Neuronal stem cell (in vitro differentiated cells): ENCODE results near the gene FAM47B.
A peak's percentile ranks its signal among the peaks of the same experiment; 100 is the strongest.

Source experiments
- DNase-seq: peaks from one replicate; pipeline ENCODE4 v3.0.0-alpha.2; 2013; ENCODE audit warnings: low spot score
- H2AFZ ChIP-seq: one replicate; pipeline ENCODE4 v1.6.1; 2013; ENCODE audit warnings: mild to moderate bottlenecking, low read length, inconsistent platforms
- H2AK5ac ChIP-seq: 2 replicates; pipeline ENCODE4 v1.6.1; 2013; ENCODE audit warnings: low read depth, mild to moderate bottlenecking, inconsistent platforms, low read length, moderate library complexity, mixed read lengths
- H2BK120ac ChIP-seq: 2 replicates; pipeline ENCODE4 v1.6.1; 2013; ENCODE audit warnings: low read depth, mild to moderate bottlenecking, inconsistent platforms, low read length, moderate library complexity, mixed read lengths
- H2BK12ac ChIP-seq: one replicate; pipeline ENCODE4 v1.6.1; 2013; ENCODE audit warnings: low read length, inconsistent platforms
- H2BK15ac ChIP-seq: 2 replicates; pipeline ENCODE4 v1.6.1; 2013; ENCODE audit warnings: mild to moderate bottlenecking, low read length, inconsistent platforms, mixed read lengths
- H2BK5ac ChIP-seq: one replicate; pipeline ENCODE4 v1.6.1; 2013; ENCODE audit warnings: inconsistent platforms, mild to moderate bottlenecking, low read length, moderate library complexity
- H3K14ac ChIP-seq: one replicate; pipeline ENCODE4 v1.6.1; 2013; ENCODE audit warnings: low read length, inconsistent platforms
- H3K18ac ChIP-seq: 2 replicates; pipeline ENCODE4 v1.6.1; 2013; ENCODE audit warnings: low read length, inconsistent platforms
- H3K23ac ChIP-seq: 2 replicates; pipeline ENCODE4 v1.6.1; 2013; ENCODE audit warnings: low read depth, mild to moderate bottlenecking, mixed read lengths, low read length, inconsistent platforms; ENCODE audit not compliant: poor library complexity
- H3K27ac ChIP-seq: replicated peaks from 3 replicates; pipeline ENCODE4 v1.5.1; 2013; ENCODE audit warnings: low read length, inconsistent platforms
- H3K27me3 ChIP-seq, 3 experiments: 2 replicates each; pipeline ENCODE4 v1.6.1; 2013; ENCODE audit warnings: low read length in 3 of 3, mild to moderate bottlenecking in 2 of 3, inconsistent platforms in 1 of 3, low read depth in 1 of 3, mixed read lengths in 1 of 3, moderate library complexity in 1 of 3; ENCODE audit not compliant: control insufficient read depth in 3 of 3, insufficient read depth in 3 of 3
- H3K36me3 ChIP-seq, 2 donors: replicated peaks in 1 of 2; 2 replicates each; pipeline ENCODE4 v1.6.1; 2013; ENCODE audit warnings: low read length in 2 of 2; ENCODE audit not compliant: control insufficient read depth in 2 of 2, insufficient read depth in 2 of 2
- H3K4ac ChIP-seq: 2 replicates; pipeline ENCODE4 v1.6.1; 2013; ENCODE audit warnings: inconsistent platforms, mild to moderate bottlenecking, low read length, moderate library complexity
- H3K4me1 ChIP-seq, 2 donors: 1 replicate in 1 of 2; 2 replicates in 1 of 2; pipeline ENCODE4 v1.6.1; 2013; ENCODE audit warnings: low read length in 2 of 2, low read depth in 1 of 2; ENCODE audit not compliant: control insufficient read depth in 2 of 2, insufficient read depth in 1 of 2
- H3K4me2 ChIP-seq: one replicate; pipeline ENCODE4 v1.6.1; 2013; ENCODE audit warnings: mild to moderate bottlenecking, low read length, inconsistent platforms; ENCODE audit not compliant: insufficient read depth, poor library complexity, severe bottlenecking
- H3K4me3 ChIP-seq, 2 donors: 2 replicates each; pipeline ENCODE4 v1.5.1; 2013; ENCODE audit warnings: low read length in 2 of 2, mild to moderate bottlenecking in 2 of 2, inconsistent platforms in 1 of 2, moderate library complexity in 1 of 2
- H3K79me1 ChIP-seq: one replicate; pipeline ENCODE4 v1.6.1; 2013; ENCODE audit warnings: low read depth, mild to moderate bottlenecking, inconsistent platforms, low read length, moderate library complexity
- H3K9ac ChIP-seq: one replicate; pipeline ENCODE4 v1.6.1; 2013; ENCODE audit warnings: mild to moderate bottlenecking, low read depth, low read length, inconsistent platforms; ENCODE audit not compliant: poor library complexity
- H3K9me3 ChIP-seq, 2 donors: replicated peaks in 1 of 2; 2 replicates each; pipeline versions ENCODE3 to v1.6.1; 2013; ENCODE audit warnings: low read length in 2 of 2, mild to moderate bottlenecking in 2 of 2, inconsistent platforms in 1 of 2, low read depth in 1 of 2, mixed read lengths in 1 of 2, moderate library complexity in 1 of 2; ENCODE audit not compliant: control insufficient read depth in 2 of 2, insufficient read depth in 1 of 2
- H4K8ac ChIP-seq: one replicate; pipeline ENCODE4 v1.6.1; 2013; ENCODE audit warnings: low read depth, mild to moderate bottlenecking, inconsistent platforms, low read length, moderate library complexity
- H4K91ac ChIP-seq: one replicate; pipeline ENCODE4 v1.6.1; 2013; ENCODE audit warnings: low read length, low read depth, mild to moderate bottlenecking, inconsistent platforms; ENCODE audit not compliant: poor library complexity
- WGBS, 2 donors: extraction: QIAGEN DNeasy Blood & Tissue Kit; methylation state at CpG; one replicate each; pipeline ENCODE4 v1.1.7; 2013; ENCODE audit warnings: missing lambda C conversion rate in 2 of 2, mixed read lengths in 1 of 2; ENCODE audit not compliant: insufficient read length in 2 of 2, insufficient replicate concordance in 1 of 2; ENCODE audit errors: extremely low coverage in 2 of 2; 5-methylcytosine and 5-hydroxymethylcytosine counted together

The FAM47B gene

DNA sequence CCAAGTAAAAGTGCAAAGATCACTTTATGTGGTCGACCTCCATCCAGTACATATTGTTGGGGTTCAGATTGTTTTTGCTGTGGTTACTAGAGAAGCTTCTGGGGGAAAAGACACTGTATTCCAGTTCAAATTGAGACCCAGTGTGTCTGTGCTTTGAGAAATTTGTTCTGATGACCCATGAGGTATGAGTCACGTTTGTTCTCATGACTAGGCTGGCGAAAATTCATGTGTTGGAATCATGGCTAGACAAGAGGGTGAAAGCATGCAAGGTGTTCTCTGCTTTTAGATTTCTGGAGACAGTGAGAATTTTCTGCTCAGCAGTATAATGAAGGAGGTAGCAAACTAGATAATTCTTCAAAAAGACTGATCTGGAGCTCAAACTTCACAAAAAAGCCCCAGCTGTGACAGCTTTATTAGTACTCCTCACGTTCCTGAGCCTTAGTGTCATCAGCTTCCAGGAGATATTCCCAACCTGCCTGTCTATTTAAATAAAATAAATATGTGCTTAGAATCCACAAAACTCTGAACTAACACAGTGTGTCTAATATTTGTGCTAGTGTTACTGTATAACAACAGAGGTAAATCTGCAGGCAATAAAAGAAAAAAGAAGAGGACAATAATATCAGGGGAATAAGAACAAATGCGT is 24.4 kb upstream of the FAM47B start:
- H3K79me1 ChIP-seq, result no peaks in the 10 kb centered on the region
- no peaks in the 10 kb centered on the region for H3K9me3 ChIP-seq
- no peak overlapping the region for H2BK120ac ChIP-seq
- no peak overlapping the region for H3K9ac ChIP-seq
- H2BK5ac ChIP-seq, result no peak overlapping the region
- no peak overlapping the region for H4K91ac ChIP-seq
- DNase-seq, result no peak
- no peak overlapping the region for H3K23ac ChIP-seq
- H2AFZ ChIP-seq, result no peak overlapping the region
- no peak overlapping the region for H3K4me2 ChIP-seq
- no peaks in the 10 kb centered on the region for H3K36me3 ChIP-seq
- no peak overlapping the region for H3K14ac ChIP-seq
- H2BK15ac ChIP-seq, result no peak overlapping the region
- H3K4ac ChIP-seq, result no peak overlapping the region
- H3K27me3 ChIP-seq, result no peaks in the 10 kb centered on the region
- WGBS, 2 donors, result no CpG with 5 or more reads among the region's 5 CpGs
- no peaks in the 10 kb centered on the region for H3K4me1 ChIP-seq
- no peak overlapping the region for H3K27ac ChIP-seq
- H2AK5ac ChIP-seq, result no peak overlapping the region
- H2BK12ac ChIP-seq, result no peak overlapping the region
- no peak overlapping the region for H3K18ac ChIP-seq
- H3K4me3 ChIP-seq, result no peak overlapping the region
- H4K8ac ChIP-seq, result no peak overlapping the region

DNA sequence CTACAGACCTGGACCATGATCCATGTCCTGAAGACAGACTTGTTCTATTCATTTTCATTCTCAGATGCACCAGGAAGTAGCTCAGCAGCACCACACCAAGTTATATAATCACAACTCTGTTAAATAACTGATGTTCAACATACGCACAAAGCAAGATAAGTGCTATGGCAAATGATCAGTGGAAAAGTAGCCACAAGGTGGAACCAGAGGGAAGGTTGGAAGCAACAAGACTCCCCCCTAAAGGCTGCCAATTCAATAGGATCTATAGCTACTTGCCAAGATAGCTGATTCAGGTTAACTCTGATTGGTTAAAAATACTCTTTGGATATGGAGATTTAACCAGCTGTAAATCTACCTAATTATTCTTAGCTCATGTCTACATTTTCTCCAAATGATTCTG is 23.7 kb upstream of the FAM47B start:
- no peaks in the 10 kb centered on the region for H3K27me3 ChIP-seq
- H2AK5ac ChIP-seq, result no peak overlapping the region
- DNase-seq, result peak; percentile 11
- no peak overlapping the region for H3K9ac ChIP-seq
- no peaks in the 10 kb centered on the region for H3K4me1 ChIP-seq
- no peak overlapping the region for H3K18ac ChIP-seq
- no peak overlapping the region for H2BK5ac ChIP-seq
- H2BK15ac ChIP-seq, result no peak overlapping the region
- H3K36me3 ChIP-seq, result no peaks in the 10 kb centered on the region
- no peak overlapping the region for H3K14ac ChIP-seq
- no peak overlapping the region for H2BK120ac ChIP-seq
- H3K27ac ChIP-seq, result no peak overlapping the region
- H4K8ac ChIP-seq, result no peak overlapping the region
- no peaks in the 10 kb centered on the region for H3K79me1 ChIP-seq
- no peak overlapping the region for H2BK12ac ChIP-seq
- no peaks in the 10 kb centered on the region for H3K9me3 ChIP-seq
- no peak overlapping the region for H3K4me2 ChIP-seq
- H2AFZ ChIP-seq, result no peak overlapping the region
- H3K4ac ChIP-seq, result no peak overlapping the region
- no peak overlapping the region for H3K23ac ChIP-seq
- H4K91ac ChIP-seq, result no peak overlapping the region
- no peak overlapping the region for H3K4me3 ChIP-seq
- WGBS, 2 donors, result no CpG with 5 or more reads among the region's 1 CpG

DNA sequence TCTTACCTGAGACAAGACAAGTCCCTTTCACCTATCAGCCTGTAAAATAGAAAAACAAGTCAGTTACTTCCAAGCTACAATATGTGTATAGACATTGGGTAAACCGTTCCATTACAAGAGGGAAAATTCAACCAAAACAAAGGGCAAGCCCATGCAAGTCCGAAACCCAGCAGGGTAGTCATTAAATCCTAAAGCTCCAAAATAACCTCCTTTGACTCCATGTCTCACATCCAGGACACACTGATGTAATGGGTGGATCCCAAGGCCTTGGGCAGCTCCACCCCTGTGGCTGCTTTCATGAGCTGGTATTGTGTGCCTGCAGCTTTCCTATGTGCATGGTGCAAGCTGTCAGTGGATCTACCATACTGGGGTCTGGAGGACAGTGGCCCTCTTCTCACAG is 14.7 kb upstream of the FAM47B start:
- no peaks in the 10 kb centered on the region for H3K4me1 ChIP-seq
- no peak overlapping the region for H2AK5ac ChIP-seq
- no peaks in the 10 kb centered on the region for H3K27me3 ChIP-seq
- H3K9me3 ChIP-seq, result no peaks in the 10 kb centered on the region
- no peak overlapping the region for H2AFZ ChIP-seq
- H3K4ac ChIP-seq, result no peak overlapping the region
- no peak overlapping the region for H3K14ac ChIP-seq
- H4K91ac ChIP-seq, result no peak overlapping the region
- no peak for DNase-seq
- WGBS, 2 donors, result no CpG with 5 or more reads among the region's 2 CpGs
- H2BK12ac ChIP-seq, result no peak overlapping the region
- H3K9ac ChIP-seq, result no peak overlapping the region
- H3K4me2 ChIP-seq, result no peak overlapping the region
- no peak overlapping the region for H2BK15ac ChIP-seq
- no peak overlapping the region for H2BK5ac ChIP-seq
- no peak overlapping the region for H3K4me3 ChIP-seq
- no peak overlapping the region for H3K23ac ChIP-seq
- no peak overlapping the region for H4K8ac ChIP-seq
- H3K36me3 ChIP-seq, result no peaks in the 10 kb centered on the region
- H2BK120ac ChIP-seq, result no peak overlapping the region
- no peaks in the 10 kb centered on the region for H3K79me1 ChIP-seq
- H3K27ac ChIP-seq, result no peak overlapping the region
- H3K18ac ChIP-seq, result no peak overlapping the region

- no peak overlapping the region for H2BK12ac ChIP-seq
- H3K23ac ChIP-seq, result no peak overlapping the region
- H3K79me1 ChIP-seq, result no peaks in the 10 kb centered on the region
- no peak overlapping the region for H2BK5ac ChIP-seq
- no peak overlapping the region for H3K4me3 ChIP-seq
- no CpG with 5 or more reads among the region's 24 CpGs for WGBS, 2 donors
- no peaks in the 10 kb centered on the region for H3K4me1 ChIP-seq
- H3K9ac ChIP-seq, result no peak overlapping the region
- H3K9me3 ChIP-seq, result no peaks in the 10 kb centered on the region
- no peak overlapping the region for H3K18ac ChIP-seq
- H3K27me3 ChIP-seq, result no peaks in the 10 kb centered on the region
- H4K91ac ChIP-seq, result no peak overlapping the region
- no peaks in the 10 kb centered on the region for H3K36me3 ChIP-seq
- H2AK5ac ChIP-seq, result no peak overlapping the region
- H2BK15ac ChIP-seq, result no peak overlapping the region
- no peak overlapping the region for H4K8ac ChIP-seq
- no peak overlapping the region for H3K4ac ChIP-seq
- no peak overlapping the region for H2BK120ac ChIP-seq
- no peak for DNase-seq
- no peak overlapping the region for H3K14ac ChIP-seq
- no peak overlapping the region for H3K4me2 ChIP-seq
- no peak overlapping the region for H2AFZ ChIP-seq
- H3K27ac ChIP-seq, result no peak overlapping the region
These were observed 639 bp downstream of the FAM47B start for GRCh38 chrX:34943235-34943634.
